DMS153 treated with DMSO at 0.1 percent for 48 hours (cell line): ENCODE measurements around the gene RUNX3.
"Not testable (repeated sequence)": the region's sequence is repeated elsewhere in the genome, so short reads cannot be mapped to it uniquely, and the experiment has no call there.

ENCODE experiments used
- DNase-seq: peaks from one replicate; lab custom pipeline; 2025; ENCODE audit not compliant: unreplicated experiment; lab: John Stamatoyannopoulos, UW

The RUNX3 gene

GRCh38 chr1:24930260-24931145, at the start of gene RUNX3:
Gene RUNX3, minus strand, starts transcription at chr1:24930276. Its CDS starts 408 bp downstream, at chr1:24929868.
- peak; percentile 55 for DNase-seq

- DNase-seq: not testable (repeated sequence)
Observed at GRCh38 chr1:24979232-24979631, 49.2 kb upstream of the RUNX3 start.

GRCh38 chr1:24978383-24979032, 48.4 kb upstream of the RUNX3 start:
- no peak for DNase-seq

- no peak for DNase-seq
Observed at GRCh38 chr1:24975391-24975790, 45.3 kb upstream of the RUNX3 start.

DNA sequence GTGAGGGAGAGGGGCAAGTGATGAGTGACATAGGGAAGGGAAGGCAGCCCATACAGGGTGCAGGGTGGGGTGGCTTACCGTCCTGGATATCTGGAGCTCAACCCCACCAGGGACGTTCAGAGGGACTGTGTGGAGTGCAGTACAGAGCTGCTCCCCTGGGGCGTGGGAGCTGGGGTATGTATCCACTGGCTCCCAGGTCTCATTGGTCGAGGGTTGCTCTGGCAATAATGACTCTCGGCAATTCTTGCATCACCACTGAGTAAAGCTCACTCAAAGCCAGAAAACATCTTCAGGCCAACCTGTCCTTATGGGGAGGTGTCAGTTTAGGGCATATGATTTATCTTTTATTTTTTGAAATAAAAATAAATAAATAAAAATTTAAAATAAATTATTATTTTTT, 43.2 kb upstream of the RUNX3 start:
- DNase-seq: no peak

- no peak for DNase-seq
Observed at GRCh38 chr1:24972915-24973242, 42.8 kb upstream of the RUNX3 start.

DNA sequence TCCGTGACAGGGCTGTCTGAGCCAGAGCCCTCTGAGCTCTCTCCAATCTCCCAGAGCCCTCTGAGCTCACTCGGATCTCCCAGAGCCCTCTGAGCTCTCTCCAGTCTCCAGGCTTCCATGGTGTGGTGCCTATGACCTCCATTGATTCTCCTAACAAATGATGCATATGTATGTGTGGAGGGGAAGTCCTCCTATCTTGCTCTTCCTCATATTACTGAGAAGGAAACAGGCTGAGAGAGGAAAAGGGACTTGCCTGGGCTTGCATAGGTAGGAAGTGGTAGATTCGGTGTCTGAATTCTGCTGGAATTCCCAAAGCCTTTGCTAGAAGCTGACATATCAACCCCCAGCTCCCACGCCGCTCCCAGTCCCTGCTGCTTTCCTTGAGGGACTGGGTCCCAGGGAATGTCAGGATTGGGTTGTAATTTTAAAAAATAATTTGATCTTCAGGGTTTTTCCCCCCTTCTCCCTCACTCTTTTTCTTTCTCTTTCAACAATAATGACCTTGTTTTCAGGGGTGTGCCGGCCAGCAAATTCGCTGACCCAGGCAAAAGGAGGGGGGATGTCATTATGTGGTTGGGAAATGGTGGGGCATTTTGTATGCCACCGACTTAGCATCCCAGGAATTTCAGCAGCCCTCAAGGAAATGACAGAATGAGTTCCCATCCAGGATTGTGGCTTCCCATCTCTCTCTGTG, 42.3 kb upstream of the RUNX3 start:
- DNase-seq: no peak

GRCh38 chr1:24970926-24971875, 41.1 kb upstream of the RUNX3 start:
- no peak for DNase-seq

DNA sequence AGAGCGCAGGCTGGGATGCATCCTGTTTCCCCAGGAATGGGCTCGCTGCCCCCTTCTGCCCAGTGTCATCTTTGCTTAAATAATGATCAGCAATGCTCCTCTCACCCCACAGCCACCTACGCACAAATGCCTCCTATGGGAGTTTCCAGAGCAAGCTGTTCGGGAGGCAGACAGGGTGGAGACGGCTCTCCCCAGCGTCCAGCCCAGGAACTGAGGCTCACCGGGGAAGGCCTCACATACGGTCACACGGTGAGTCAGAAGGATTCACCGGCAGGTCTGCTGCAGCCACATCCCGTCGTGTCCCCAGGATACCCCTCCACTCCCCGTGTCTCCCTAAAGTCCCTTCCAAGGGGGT, 40.3 kb upstream of the RUNX3 start:
- DNase-seq: no peak

DNA sequence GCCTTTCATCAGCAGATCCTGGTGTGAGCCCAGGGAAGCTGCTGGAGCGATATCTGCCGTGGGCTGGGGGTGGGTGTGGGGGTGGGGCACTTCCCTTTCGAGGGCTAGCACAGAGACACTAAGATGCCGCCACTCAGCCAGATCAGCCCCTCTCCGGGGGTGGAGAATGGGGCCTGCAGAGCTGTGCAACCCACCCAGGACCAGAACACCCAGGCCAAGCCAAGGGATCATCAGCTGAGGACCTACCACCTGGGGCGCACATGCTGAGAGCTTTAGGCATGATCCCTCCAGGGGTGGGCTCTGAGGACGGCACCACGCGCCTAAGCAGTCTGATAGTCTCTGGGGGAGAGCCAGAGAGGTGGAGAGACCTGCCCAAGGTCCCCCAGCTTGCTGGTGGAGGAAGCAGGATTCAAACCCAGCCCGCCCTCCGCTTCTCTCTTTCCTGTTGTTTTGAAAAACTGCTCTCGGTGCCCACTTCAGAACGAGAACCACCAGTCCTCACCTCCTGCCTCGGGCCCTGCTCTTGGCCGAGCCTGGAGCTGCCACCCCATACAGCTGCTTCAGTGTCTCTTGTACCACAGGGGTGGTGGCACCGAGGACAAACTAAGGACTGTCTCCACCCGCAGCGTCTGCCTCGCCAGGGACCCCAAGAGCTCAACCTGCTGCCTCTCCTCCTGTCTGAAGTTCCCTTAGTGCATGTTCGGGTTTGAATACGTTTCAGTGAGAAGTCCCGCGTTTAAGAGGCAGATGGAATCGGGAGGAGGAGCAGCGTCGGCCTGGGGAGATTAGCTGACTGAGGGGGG, 39.7 kb upstream of the RUNX3 start:
- DNase-seq: no peak

GRCh38 chr1:24968941-24969585, 39.0 kb upstream of the RUNX3 start:
- DNase-seq: no peak

DNA sequence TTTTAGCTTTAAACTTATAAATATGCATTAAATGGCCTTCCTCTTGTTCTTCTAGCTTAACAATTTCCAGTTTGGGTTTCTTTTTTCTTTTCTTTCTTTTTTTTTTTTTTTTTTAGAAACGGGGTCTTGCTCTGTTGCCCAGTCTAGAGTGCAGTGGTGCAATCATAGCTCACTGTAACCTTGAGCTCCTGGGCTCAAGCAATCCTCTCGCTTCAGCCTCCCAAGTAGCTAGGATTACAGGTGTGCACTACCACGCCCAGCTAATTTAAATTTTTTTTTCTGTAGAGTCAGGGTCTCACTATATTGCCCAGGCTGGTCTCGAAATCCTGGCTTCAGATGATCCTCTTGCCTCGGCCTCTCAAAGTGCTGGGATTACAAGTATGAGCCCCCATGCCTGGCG, 37.9 kb upstream of the RUNX3 start:
- no peak for DNase-seq

DNA sequence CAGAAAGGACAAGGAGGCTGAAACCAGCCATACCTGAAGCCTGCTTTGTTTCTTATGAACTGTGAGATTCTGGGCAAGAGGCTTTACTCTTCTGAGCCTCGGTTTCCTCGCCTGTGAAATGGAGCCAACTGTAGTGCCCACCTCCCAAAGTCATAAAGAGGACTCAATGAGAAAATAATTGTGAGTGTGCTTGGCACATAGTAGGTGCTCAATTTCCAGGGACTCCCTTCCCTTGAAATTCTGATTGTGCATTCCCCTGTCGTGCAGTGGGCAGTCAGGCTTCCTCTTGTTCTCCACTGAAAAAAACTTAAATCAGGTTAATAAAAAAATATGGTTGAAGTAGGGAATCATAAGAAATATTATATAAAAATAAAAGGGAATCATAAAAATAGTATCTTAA, 37.5 kb upstream of the RUNX3 start:
- no peak for DNase-seq

- no peak for DNase-seq
Observed at GRCh38 chr1:24966724-24967346, 36.8 kb upstream of the RUNX3 start.

GRCh38 chr1:24966121-24966723, 36.1 kb upstream of the RUNX3 start:
- DNase-seq: no peak

- DNase-seq: no peak
Observed at GRCh38 chr1:24965571-24965930, 35.5 kb upstream of the RUNX3 start.

GRCh38 chr1:24964811-24965570, 34.9 kb upstream of the RUNX3 start:
- no peak for DNase-seq
